Hematopoietic multipotent progenitor cell treated with erythropoietin and hydrocortisone succinate and interleukin-3 and kit ligand, for 17 days (in vitro differentiated cells): Measurements from ENCODE around the gene UNC13C.
"Not testable (repeated sequence)": the region's sequence is repeated elsewhere in the genome, so short reads cannot be mapped to it uniquely, and the experiment has no call there.

Experiments
- DNase-seq: peaks from one replicate; pipeline ENCODE4 v3.0.0-alpha.2; 2015; ENCODE audit warnings: low spot score

UNC13C gene

GRCh38 chr15:54298396-54298795, 320.2 kb downstream of the UNC13C start:
- DNase-seq, result no peak

- no peak for DNase-seq
These were observed 326.1 kb downstream of the UNC13C start for GRCh38 chr15:54304321-54304720.

- DNase-seq, result no peak
These were observed 326.9 kb downstream of the UNC13C start for GRCh38 chr15:54305138-54305537.

GRCh38 chr15:54307252-54307902, 329.1 kb downstream of the UNC13C start:
- DNase-seq, result no peak

- DNase-seq, result no peak
These were observed 329.7 kb downstream of the UNC13C start for GRCh38 chr15:54307926-54308325.

- no peak for DNase-seq
These were observed 334.3 kb downstream of the UNC13C start for GRCh38 chr15:54312528-54312927.

- no peak for DNase-seq
These were observed 343.2 kb downstream of the UNC13C start for GRCh38 chr15:54321426-54321825.

- DNase-seq, result no peak
These were observed 344.1 kb downstream of the UNC13C start for GRCh38 chr15:54322341-54322740.

- DNase-seq, result no peak
These were observed 367.1 kb downstream of the UNC13C start for GRCh38 chr15:54345301-54345700.

- DNase-seq, result no peak
These were observed 367.6 kb downstream of the UNC13C start for GRCh38 chr15:54345827-54346226.

GRCh38 chr15:54347082-54347827, 369.0 kb downstream of the UNC13C start:
- DNase-seq, result no peak

GRCh38 chr15:54353726-54354125, 375.5 kb downstream of the UNC13C start:
- DNase-seq, result no peak

GRCh38 chr15:54354341-54354740, 376.1 kb downstream of the UNC13C start:
- no peak for DNase-seq

- no peak for DNase-seq
These were observed 386.7 kb downstream of the UNC13C start for GRCh38 chr15:54364961-54365360.

GRCh38 chr15:54373332-54373731, 395.1 kb downstream of the UNC13C start:
- DNase-seq, result no peak

- DNase-seq, result no peak
These were observed 396.1 kb downstream of the UNC13C start for GRCh38 chr15:54374184-54374952.

- DNase-seq, result no peak
These were observed 409.6 kb downstream of the UNC13C start for GRCh38 chr15:54387799-54388198.

- DNase-seq, result no peak
These were observed 410.5 kb downstream of the UNC13C start for GRCh38 chr15:54388746-54389145.

- DNase-seq, result no peak
These were observed 432.2 kb downstream of the UNC13C start for GRCh38 chr15:54410481-54410880.

- DNase-seq, result no peak
These were observed 445.9 kb downstream of the UNC13C start for GRCh38 chr15:54424171-54424570.

- no peak for DNase-seq
These were observed 450.4 kb downstream of the UNC13C start for GRCh38 chr15:54428596-54428995.

GRCh38 chr15:54450288-54450687, 472.0 kb downstream of the UNC13C start:
- not testable (repeated sequence) for DNase-seq

- no peak for DNase-seq
These were observed 478.2 kb downstream of the UNC13C start for GRCh38 chr15:54456413-54456812.
